HEK293 (cell line): ENCODE measurements around the gene NAV3.

Experiments used
- YY1 ChIP-seq: fragments of 450-650 bp; formaldehyde crosslinking; IDR thresholded peaks from 2 replicates; pipeline ENCODE4 v1.5.1; 2018; ENCODE audit warnings: missing biosample characterization, missing genetic modification characterization
- ZFP41 ChIP-seq: fragments of 450-650 bp; formaldehyde crosslinking; IDR thresholded peaks from 2 replicates; pipeline ENCODE4 v1.5.1; 2016; ENCODE audit warnings: missing biosample characterization, missing genetic modification characterization, borderline replicate concordance
- ZNF785 ChIP-seq: fragments of 450-650 bp; formaldehyde crosslinking; IDR thresholded peaks from 2 replicates; pipeline ENCODE4 v1.5.1; 2016; ENCODE audit warnings: missing biosample characterization, missing genetic modification characterization
- TF ChIP-seq, protein P1 (sequence below): fragments of 450-650 bp; formaldehyde crosslinking; IDR thresholded peaks from 2 replicates; pipeline ENCODE4 v1.5.1; 2016; ENCODE audit warnings: missing biosample characterization, missing genetic modification characterization
- TF ChIP-seq, protein P2 (sequence below): fragments of 450-650 bp; formaldehyde crosslinking; IDR thresholded peaks from 2 replicates; pipeline ENCODE4 v1.5.1; 2016; ENCODE audit warnings: missing biosample characterization, missing genetic modification characterization

- TF ChIP-seq, protein P1, sequence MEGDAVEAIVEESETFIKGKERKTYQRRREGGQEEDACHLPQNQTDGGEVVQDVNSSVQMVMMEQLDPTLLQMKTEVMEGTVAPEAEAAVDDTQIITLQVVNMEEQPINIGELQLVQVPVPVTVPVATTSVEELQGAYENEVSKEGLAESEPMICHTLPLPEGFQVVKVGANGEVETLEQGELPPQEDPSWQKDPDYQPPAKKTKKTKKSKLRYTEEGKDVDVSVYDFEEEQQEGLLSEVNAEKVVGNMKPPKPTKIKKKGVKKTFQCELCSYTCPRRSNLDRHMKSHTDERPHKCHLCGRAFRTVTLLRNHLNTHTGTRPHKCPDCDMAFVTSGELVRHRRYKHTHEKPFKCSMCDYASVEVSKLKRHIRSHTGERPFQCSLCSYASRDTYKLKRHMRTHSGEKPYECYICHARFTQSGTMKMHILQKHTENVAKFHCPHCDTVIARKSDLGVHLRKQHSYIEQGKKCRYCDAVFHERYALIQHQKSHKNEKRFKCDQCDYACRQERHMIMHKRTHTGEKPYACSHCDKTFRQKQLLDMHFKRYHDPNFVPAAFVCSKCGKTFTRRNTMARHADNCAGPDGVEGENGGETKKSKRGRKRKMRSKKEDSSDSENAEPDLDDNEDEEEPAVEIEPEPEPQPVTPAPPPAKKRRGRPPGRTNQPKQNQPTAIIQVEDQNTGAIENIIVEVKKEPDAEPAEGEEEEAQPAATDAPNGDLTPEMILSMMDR: no peak
- TF ChIP-seq ZNF785 (tag by site-specific recombination) (no peak), YY1 (tag by site-specific recombination) (no peak), ZFP41 (tag by site-specific recombination) (no peak)
- TF ChIP-seq, protein P2, sequence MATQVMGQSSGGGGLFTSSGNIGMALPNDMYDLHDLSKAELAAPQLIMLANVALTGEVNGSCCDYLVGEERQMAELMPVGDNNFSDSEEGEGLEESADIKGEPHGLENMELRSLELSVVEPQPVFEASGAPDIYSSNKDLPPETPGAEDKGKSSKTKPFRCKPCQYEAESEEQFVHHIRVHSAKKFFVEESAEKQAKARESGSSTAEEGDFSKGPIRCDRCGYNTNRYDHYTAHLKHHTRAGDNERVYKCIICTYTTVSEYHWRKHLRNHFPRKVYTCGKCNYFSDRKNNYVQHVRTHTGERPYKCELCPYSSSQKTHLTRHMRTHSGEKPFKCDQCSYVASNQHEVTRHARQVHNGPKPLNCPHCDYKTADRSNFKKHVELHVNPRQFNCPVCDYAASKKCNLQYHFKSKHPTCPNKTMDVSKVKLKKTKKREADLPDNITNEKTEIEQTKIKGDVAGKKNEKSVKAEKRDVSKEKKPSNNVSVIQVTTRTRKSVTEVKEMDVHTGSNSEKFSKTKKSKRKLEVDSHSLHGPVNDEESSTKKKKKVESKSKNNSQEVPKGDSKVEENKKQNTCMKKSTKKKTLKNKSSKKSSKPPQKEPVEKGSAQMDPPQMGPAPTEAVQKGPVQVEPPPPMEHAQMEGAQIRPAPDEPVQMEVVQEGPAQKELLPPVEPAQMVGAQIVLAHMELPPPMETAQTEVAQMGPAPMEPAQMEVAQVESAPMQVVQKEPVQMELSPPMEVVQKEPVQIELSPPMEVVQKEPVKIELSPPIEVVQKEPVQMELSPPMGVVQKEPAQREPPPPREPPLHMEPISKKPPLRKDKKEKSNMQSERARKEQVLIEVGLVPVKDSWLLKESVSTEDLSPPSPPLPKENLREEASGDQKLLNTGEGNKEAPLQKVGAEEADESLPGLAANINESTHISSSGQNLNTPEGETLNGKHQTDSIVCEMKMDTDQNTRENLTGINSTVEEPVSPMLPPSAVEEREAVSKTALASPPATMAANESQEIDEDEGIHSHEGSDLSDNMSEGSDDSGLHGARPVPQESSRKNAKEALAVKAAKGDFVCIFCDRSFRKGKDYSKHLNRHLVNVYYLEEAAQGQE (tag by site-specific recombination): no peak
Observed at GRCh38 chr12:78198896-78199295, 368.2 kb downstream of the NAV3 start.
